ENCODE measurements around the gene FGFR3. TPM values are rescaled to one million over a fixed set of nuclear protein-coding genes. Genes with fewer than 3 reads are reported as not detected.

Gene FGFR3
- total RNA-seq, 5 donors from 2014 or later (not counting 1 experiment from before 2014, with no cell fraction given) = 0.70 to 0.91 (median 0.90) TPM; not detected in 2

DNA sequence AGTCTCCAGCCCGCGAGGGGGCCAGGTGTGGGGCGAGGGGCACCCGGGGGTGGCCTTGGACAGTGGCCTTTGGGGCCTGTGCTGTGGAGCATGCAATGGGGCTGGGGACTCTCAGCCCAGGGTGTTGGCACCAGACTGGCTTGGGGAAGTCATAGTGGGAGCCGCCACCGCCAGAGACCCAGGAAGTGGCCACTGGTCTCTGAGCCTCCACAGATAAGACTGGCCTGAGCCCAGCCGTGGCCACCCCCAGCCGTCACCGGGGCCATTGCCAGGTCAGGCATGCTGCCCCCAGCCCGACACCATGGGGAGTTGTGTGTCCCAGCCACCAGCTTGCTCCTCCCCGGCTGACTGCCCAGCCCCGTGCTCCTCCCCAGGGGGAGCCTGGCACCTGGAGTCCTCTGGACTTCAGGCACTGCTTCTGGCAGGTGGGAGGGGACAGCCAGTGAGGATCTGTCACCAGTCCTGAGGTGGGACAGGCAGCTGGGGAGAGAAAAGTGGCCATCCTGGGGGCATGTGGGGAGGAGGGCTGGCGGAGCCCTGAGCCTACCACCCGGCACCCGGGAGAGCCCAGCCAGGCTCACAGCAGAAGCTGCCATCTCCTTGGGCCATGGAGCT, 39.3 kb upstream of the FGFR3 start:
- Mint-ChIP-seq H3K27ac (no peak overlapping the region), H3K9me3 (no peaks in the 10 kb centered on the region), H3K4me1 (peaks cover 0 to 5% (median 0%) of the 10 kb centered on the region in 3 donors), H3K36me3 (no peaks in the 10 kb centered on the region), H3K4me3 (no peak overlapping the region), H3K27me3 (peaks cover 0 to 2% of the 10 kb centered on the region in 2 donors)
- Histone ChIP-seq H3K27ac (ENCODE audit: low read length) (no peak overlapping the region), H3K9me3 (no peaks in the 10 kb centered on the region), H3K4me3 (ENCODE audit: control insufficient read depth in 1 of 2, extremely low read depth in 1 of 2, low read length in 1 of 2) (no peak overlapping the region), H3K36me3 (ENCODE audit: control insufficient read depth in 2 of 2, extremely low read depth in 1 of 2, insufficient read depth in 1 of 2, low read length in 1 of 2) (no peaks in the 10 kb centered on the region), H3K4me1 (ENCODE audit: control insufficient read depth in 1 of 2, extremely low read depth in 1 of 2, insufficient read depth in 2 of 2, low read length in 2 of 2) (peaks cover 9 to 19% of the 10 kb centered on the region in 2 experiments), H3K27me3 (replicated peaks in 1 of 2; ENCODE audit: control insufficient read depth in 2 of 2, extremely low read depth in 1 of 2, insufficient read depth in 2 of 2, low read length in 1 of 2) (peaks cover 0 to 27% of the 10 kb centered on the region in 2 experiments)
- WGBS (ENCODE audit: insufficient coverage) = 90% methylated on average over 15 of the region's 15 CpGs
- CTCF ChIA-PET = no interaction called here
- DNase-seq (no peak), ATAC-seq (replicated peaks in 1 of 4) (no peak)
- POLR2A ChIA-PET = no interaction called here

DNA sequence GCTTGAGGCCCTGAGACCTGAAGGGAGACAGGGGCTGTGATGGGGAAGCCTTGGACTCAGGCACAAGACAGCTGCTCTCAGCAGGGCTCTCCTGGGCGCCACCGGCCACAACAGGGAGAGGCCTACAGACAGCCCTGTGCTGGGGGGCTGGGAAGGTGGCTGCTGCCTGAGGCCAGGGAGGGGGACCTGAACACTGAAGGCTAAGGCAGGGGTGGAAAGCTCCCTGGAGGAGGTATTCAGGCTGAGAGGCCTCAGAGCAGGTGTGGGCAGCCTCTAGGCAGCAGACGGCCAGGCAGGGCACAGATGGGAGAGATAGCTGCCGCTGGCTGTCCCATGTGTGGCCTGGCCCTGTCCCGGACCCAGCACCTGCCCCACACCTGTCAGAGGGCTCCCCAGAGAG, 38.8 kb upstream of the FGFR3 start:
- ChIA-PET CTCF (no interaction called here), POLR2A (no interaction called here)
- 69% methylated on average over 5 of the region's 5 CpGs for whole genome bisulfite sequencing (ENCODE audit: insufficient coverage)
- peaks cover 0 to 5% (median 0%) of the 10 kb centered on the region in 3 donors for H3K4me1 Mint-ChIP-seq
- ATAC-seq (replicated peaks in 1 of 4) (no peak), DNase-seq (no peak)
- Histone ChIP-seq H3K9me3 (no peaks in the 10 kb centered on the region), H3K4me3 (ENCODE audit: control insufficient read depth in 1 of 2, extremely low read depth in 1 of 2, low read length in 1 of 2) (no peak overlapping the region), H3K27me3 (replicated peaks in 1 of 2; ENCODE audit: control insufficient read depth in 2 of 2, extremely low read depth in 1 of 2, insufficient read depth in 2 of 2, low read length in 1 of 2) (peaks cover 0 to 27% of the 10 kb centered on the region in 2 experiments), H3K27ac (ENCODE audit: low read length) (no peak overlapping the region), H3K36me3 (ENCODE audit: control insufficient read depth in 2 of 2, extremely low read depth in 1 of 2, insufficient read depth in 1 of 2, low read length in 1 of 2) (no peaks in the 10 kb centered on the region), H3K4me1 (ENCODE audit: control insufficient read depth in 1 of 2, extremely low read depth in 1 of 2, insufficient read depth in 2 of 2, low read length in 2 of 2) (peaks cover 9 to 18% of the 10 kb centered on the region in 2 experiments)
- H3K27ac Mint-ChIP-seq = no peak overlapping the region
- peaks cover 0 to 2% of the 10 kb centered on the region in 2 donors for H3K27me3 Mint-ChIP-seq
- H3K9me3 Mint-ChIP-seq = no peaks in the 10 kb centered on the region
- no peak overlapping the region for H3K4me3 Mint-ChIP-seq
- no peaks in the 10 kb centered on the region for H3K36me3 Mint-ChIP-seq

DNA sequence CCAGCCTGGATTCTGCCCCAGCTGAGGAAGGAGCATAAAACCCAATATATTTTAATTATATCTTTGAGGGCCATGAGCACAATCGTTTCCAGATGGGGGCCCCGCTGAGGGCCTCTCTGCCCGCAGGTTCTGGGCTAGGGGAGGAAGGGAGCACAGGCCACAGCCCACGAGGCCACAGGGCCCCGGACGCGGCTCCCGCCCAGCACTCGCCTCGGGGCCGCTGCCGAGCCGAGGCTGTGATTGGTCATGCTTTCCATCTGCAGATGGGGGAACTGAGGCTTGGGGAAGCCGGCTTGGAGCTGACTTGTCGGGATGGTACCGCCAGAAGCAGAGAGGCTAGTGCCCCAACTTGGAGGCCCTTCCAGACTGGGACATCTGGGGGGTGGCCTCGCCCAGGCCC, 37.8 kb upstream of the FGFR3 start:
- no peaks in the 10 kb centered on the region for H3K36me3 Mint-ChIP-seq
- H3K27me3 ChIP-seq (replicated peaks in 1 of 2; ENCODE audit: control insufficient read depth in 2 of 2, extremely low read depth in 1 of 2, insufficient read depth in 2 of 2, low read length in 1 of 2) = peaks cover 0 to 21% of the 10 kb centered on the region in 2 experiments
- DNase-seq (no peak), ATAC-seq (replicated peaks in 1 of 4) (no peak)
- 87% methylated on average over 17 of the region's 17 CpGs for WGBS (ENCODE audit: insufficient coverage)
- H3K27me3 Mint-ChIP-seq = peaks cover 0 to 2% of the 10 kb centered on the region in 2 donors
- no peaks in the 10 kb centered on the region for H3K36me3 ChIP-seq (ENCODE audit: control insufficient read depth in 2 of 2, extremely low read depth in 1 of 2, insufficient read depth in 1 of 2, low read length in 1 of 2)
- no peak overlapping the region for H3K27ac ChIP-seq (ENCODE audit: low read length)
- no peak overlapping the region for H3K27ac Mint-ChIP-seq
- H3K9me3 ChIP-seq = no peaks in the 10 kb centered on the region
- ChIA-PET CTCF (no interaction called here), POLR2A (no interaction called here)
- H3K4me3 Mint-ChIP-seq = no peak overlapping the region
- H3K9me3 Mint-ChIP-seq = no peaks in the 10 kb centered on the region
- H3K4me3 ChIP-seq (ENCODE audit: control insufficient read depth in 1 of 2, extremely low read depth in 1 of 2, low read length in 1 of 2) = no peak overlapping the region
- peaks cover 0 to 9% (median 0%) of the 10 kb centered on the region in 3 donors for H3K4me1 Mint-ChIP-seq
- H3K4me1 ChIP-seq (ENCODE audit: control insufficient read depth in 1 of 2, extremely low read depth in 1 of 2, insufficient read depth in 2 of 2, low read length in 2 of 2) = peaks cover 9 to 23% of the 10 kb centered on the region in 2 experiments

- Mint-ChIP-seq H3K4me1 (peaks cover 0 to 5% (median 0%) of the 10 kb centered on the region in 3 donors), H3K27ac (no peak overlapping the region), H3K4me3 (no peak overlapping the region), H3K9me3 (no peaks in the 10 kb centered on the region), H3K36me3 (no peaks in the 10 kb centered on the region), H3K27me3 (no peaks in the 10 kb centered on the region)
- ChIA-PET POLR2A (no interaction called here), CTCF (interaction anchor here in 1 of 2 donors (0.9 kb wide), 1 partner anchor 197 kb away, joined by 3 read pairs; no protein-coding TSS in a partner anchor)
- Histone ChIP-seq H3K27me3 (replicated peaks in 1 of 2; ENCODE audit: control insufficient read depth in 2 of 2, extremely low read depth in 1 of 2, insufficient read depth in 2 of 2, low read length in 1 of 2) (peaks cover 0 to 18% of the 10 kb centered on the region in 2 experiments), H3K4me1 (ENCODE audit: control insufficient read depth in 1 of 2, extremely low read depth in 1 of 2, insufficient read depth in 2 of 2, low read length in 2 of 2) (peaks cover 9 to 23% of the 10 kb centered on the region in 2 experiments), H3K36me3 (ENCODE audit: control insufficient read depth in 2 of 2, extremely low read depth in 1 of 2, insufficient read depth in 1 of 2, low read length in 1 of 2) (no peaks in the 10 kb centered on the region), H3K9me3 (no peaks in the 10 kb centered on the region), H3K27ac (ENCODE audit: low read length) (no peak overlapping the region), H3K4me3 (ENCODE audit: control insufficient read depth in 1 of 2, extremely low read depth in 1 of 2, low read length in 1 of 2) (no peak overlapping the region)
- DNase-seq (no peak), ATAC-seq (replicated peaks in 1 of 4) (no peak)
- WGBS (ENCODE audit: insufficient coverage) = 79% methylated on average over 10 of the region's 18 CpGs
Measured at GRCh38 chr4:1756079-1756478, 37.0 kb upstream of the FGFR3 start.

GRCh38 chr4:1756893-1757779, 36.0 kb upstream of the FGFR3 start:
- Histone ChIP-seq H3K9me3 (no peaks in the 10 kb centered on the region), H3K27me3 (replicated peaks in 1 of 2; ENCODE audit: control insufficient read depth in 2 of 2, extremely low read depth in 1 of 2, insufficient read depth in 2 of 2, low read length in 1 of 2) (peaks cover 0 to 23% of the 10 kb centered on the region in 2 experiments), H3K4me1 (ENCODE audit: control insufficient read depth in 1 of 2, extremely low read depth in 1 of 2, insufficient read depth in 2 of 2, low read length in 2 of 2) (peaks cover 9 to 21% of the 10 kb centered on the region in 2 experiments), H3K4me3 (ENCODE audit: control insufficient read depth in 1 of 2, extremely low read depth in 1 of 2, low read length in 1 of 2) (no peak overlapping the region), H3K27ac (ENCODE audit: low read length) (no peak overlapping the region), H3K36me3 (ENCODE audit: control insufficient read depth in 2 of 2, extremely low read depth in 1 of 2, insufficient read depth in 1 of 2, low read length in 1 of 2) (no peaks in the 10 kb centered on the region)
- H3K4me1 Mint-ChIP-seq = peaks cover 0 to 5% (median 0%) of the 10 kb centered on the region in 3 donors
- H3K9me3 Mint-ChIP-seq = no peaks in the 10 kb centered on the region
- WGBS (ENCODE audit: insufficient coverage) = 79% methylated on average over 19 of the region's 20 CpGs
- no peak overlapping the region for H3K4me3 Mint-ChIP-seq
- no peaks in the 10 kb centered on the region for H3K36me3 Mint-ChIP-seq
- no peak for ATAC-seq (replicated peaks in 1 of 4)
- no peak for DNase-seq
- no peaks in the 10 kb centered on the region for H3K27me3 Mint-ChIP-seq
- ChIA-PET CTCF (no interaction called here), POLR2A (no interaction called here)
- no peak overlapping the region for H3K27ac Mint-ChIP-seq

GRCh38 chr4:1757836-1758235, 35.3 kb upstream of the FGFR3 start:
- Histone ChIP-seq H3K4me1 (ENCODE audit: control insufficient read depth in 1 of 2, extremely low read depth in 1 of 2, insufficient read depth in 2 of 2, low read length in 2 of 2) (peaks cover 3 to 14% of the 10 kb centered on the region in 2 experiments), H3K9me3 (no peaks in the 10 kb centered on the region), H3K27me3 (replicated peaks in 1 of 2; ENCODE audit: control insufficient read depth in 2 of 2, extremely low read depth in 1 of 2, insufficient read depth in 2 of 2, low read length in 1 of 2) (peaks cover 0 to 23% of the 10 kb centered on the region in 2 experiments), H3K36me3 (ENCODE audit: control insufficient read depth in 2 of 2, extremely low read depth in 1 of 2, insufficient read depth in 1 of 2, low read length in 1 of 2) (no peaks in the 10 kb centered on the region), H3K27ac (ENCODE audit: low read length) (no peak overlapping the region), H3K4me3 (ENCODE audit: control insufficient read depth in 1 of 2, extremely low read depth in 1 of 2, low read length in 1 of 2) (no peak overlapping the region)
- H3K36me3 Mint-ChIP-seq = no peaks in the 10 kb centered on the region
- peaks cover 0 to 5% (median 0%) of the 10 kb centered on the region in 3 donors for H3K4me1 Mint-ChIP-seq
- no peak for DNase-seq
- ChIA-PET CTCF (no interaction called here), POLR2A (no interaction called here)
- H3K4me3 Mint-ChIP-seq = no peak overlapping the region
- no peak overlapping the region for H3K27ac Mint-ChIP-seq
- ATAC-seq (replicated peaks in 1 of 4) = no peak
- WGBS (ENCODE audit: insufficient coverage) = 93% methylated on average over 14 of the region's 17 CpGs
- no peaks in the 10 kb centered on the region for H3K9me3 Mint-ChIP-seq
- peaks cover 3% of the 10 kb centered on the region in 2 donors for H3K27me3 Mint-ChIP-seq

Data from T-cell (primary cell).